ENCODE measurements around the gene SERPINA1. TPM values are rescaled to one million over a fixed set of nuclear protein-coding genes. Genes with fewer than 3 reads are reported as not detected.

SERPINA1 gene
- total and polyA plus RNA-seq, 2 donors (not counting 1 experiment from before 2014, with no cell fraction given), result 0.69 to 6.8 TPM

DNA sequence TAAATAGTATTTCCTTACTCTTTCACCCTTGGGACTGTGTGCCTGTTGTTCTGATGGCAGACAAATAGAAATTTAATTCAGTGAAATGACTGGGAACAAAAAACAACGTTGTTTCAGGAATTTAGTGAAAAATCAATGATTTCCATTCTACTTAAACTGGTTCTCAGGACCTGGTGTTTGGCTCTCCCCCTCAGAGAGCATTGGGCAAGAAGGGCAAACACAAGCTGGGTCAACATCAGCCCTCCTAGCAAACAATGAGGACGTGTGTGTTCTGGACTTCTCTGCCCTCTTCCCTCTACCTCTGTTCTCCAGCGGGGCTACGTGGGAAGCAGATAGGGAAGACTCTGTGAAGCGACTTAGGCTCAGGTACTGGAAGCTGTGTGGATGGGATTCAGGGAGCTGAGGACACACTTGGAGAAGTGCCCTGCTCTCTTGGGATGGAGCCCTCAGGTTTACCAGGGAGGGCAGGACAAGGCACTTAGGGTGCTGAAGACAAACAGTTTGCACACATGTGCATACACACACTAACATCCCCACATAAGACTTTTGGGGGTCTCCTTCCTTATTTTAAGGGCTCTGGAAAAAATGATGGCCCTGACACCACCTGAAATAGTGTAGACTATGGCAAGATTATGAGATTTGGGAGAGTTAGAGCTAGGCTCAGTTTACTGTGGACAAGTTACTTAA is 7.6 kb upstream of the SERPINA1 start:
- H3K79me2 ChIP-seq (ENCODE audit: control insufficient read depth, insufficient read depth, low read length), result no peaks in the 10 kb centered on the region
- TF ChIP-seq EZH2 (IDR thresholded peaks at IDR 0.05; ENCODE audit: borderline replicate concordance, insufficient read depth, low read depth, low read length, poor library complexity, severe bottlenecking), result no peak
- TF ChIP-seq, protein P1, sequence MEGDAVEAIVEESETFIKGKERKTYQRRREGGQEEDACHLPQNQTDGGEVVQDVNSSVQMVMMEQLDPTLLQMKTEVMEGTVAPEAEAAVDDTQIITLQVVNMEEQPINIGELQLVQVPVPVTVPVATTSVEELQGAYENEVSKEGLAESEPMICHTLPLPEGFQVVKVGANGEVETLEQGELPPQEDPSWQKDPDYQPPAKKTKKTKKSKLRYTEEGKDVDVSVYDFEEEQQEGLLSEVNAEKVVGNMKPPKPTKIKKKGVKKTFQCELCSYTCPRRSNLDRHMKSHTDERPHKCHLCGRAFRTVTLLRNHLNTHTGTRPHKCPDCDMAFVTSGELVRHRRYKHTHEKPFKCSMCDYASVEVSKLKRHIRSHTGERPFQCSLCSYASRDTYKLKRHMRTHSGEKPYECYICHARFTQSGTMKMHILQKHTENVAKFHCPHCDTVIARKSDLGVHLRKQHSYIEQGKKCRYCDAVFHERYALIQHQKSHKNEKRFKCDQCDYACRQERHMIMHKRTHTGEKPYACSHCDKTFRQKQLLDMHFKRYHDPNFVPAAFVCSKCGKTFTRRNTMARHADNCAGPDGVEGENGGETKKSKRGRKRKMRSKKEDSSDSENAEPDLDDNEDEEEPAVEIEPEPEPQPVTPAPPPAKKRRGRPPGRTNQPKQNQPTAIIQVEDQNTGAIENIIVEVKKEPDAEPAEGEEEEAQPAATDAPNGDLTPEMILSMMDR (IDR thresholded peaks at IDR 0.05), result no peak
- H3K9ac ChIP-seq (ENCODE audit: low read length), result no peak overlapping the region
- ChIA-PET CTCF (no interaction called here), POLR2A (no interaction called here)
- H3K4me2 ChIP-seq (replicated peaks; ENCODE audit: low read depth, low read length, poor library complexity, severe bottlenecking), result no peak overlapping the region
- H3K9me3 ChIP-seq (ENCODE audit: control extremely low read depth in 1 of 3, control insufficient read depth in 2 of 3, insufficient read depth in 1 of 3, low read length in 2 of 3), result peaks cover 0 to 3% (median 0%) of the 10 kb centered on the region in 3 donors
- H3K4me1 Mint-ChIP-seq, result no peaks in the 10 kb centered on the region
- 81% methylated on average over 3 of the region's 5 CpGs for WGBS (ENCODE audit: insufficient coverage)
- H3K27ac ChIP-seq (ENCODE audit: low read length in 2 of 2), result no peak overlapping the region
- H2AFZ ChIP-seq (ENCODE audit: insufficient read depth, low read depth, low read length, poor library complexity, severe bottlenecking), result no peak overlapping the region
- H3K4me3 Mint-ChIP-seq, result no peak overlapping the region
- intact Hi-C loops (cut with micrococcal nuclease), result no loop called here
- ATAC-seq (ENCODE audit: low read depth) (no peak), DNase-seq (no peak)
- H3K4me1 ChIP-seq (ENCODE audit: control insufficient read depth in 2 of 2, insufficient read depth in 2 of 2, low read length in 2 of 2), result no peaks in the 10 kb centered on the region
- peaks cover 0 to 3% (median 0%) of the 10 kb centered on the region in 4 experiments for H3K27me3 ChIP-seq (replicated peaks in 1 of 4; ENCODE audit: control extremely low read depth in 1 of 4, control insufficient read depth in 3 of 4, insufficient read depth in 4 of 4, low read length in 3 of 4)
- H3K27me3 Mint-ChIP-seq, result peaks cover 14% of the 10 kb centered on the region
- no peak overlapping the region for H3K4me3 ChIP-seq (ENCODE audit: control extremely low read depth in 1 of 5, extremely low read depth in 1 of 5, insufficient read depth in 1 of 5, low read depth in 2 of 5, low read length in 4 of 5)
- H3K36me3 ChIP-seq (replicated peaks in 1 of 2; ENCODE audit: control extremely low read depth in 1 of 2, control insufficient read depth in 1 of 2, extremely low read depth in 1 of 2, insufficient read depth in 2 of 2, low read length in 1 of 2), result no peaks in the 10 kb centered on the region
- no peaks in the 10 kb centered on the region for H4K20me1 ChIP-seq (ENCODE audit: control insufficient read depth, insufficient read depth, low read length, poor library complexity, severe bottlenecking)
- no peaks in the 10 kb centered on the region for H3K9me3 Mint-ChIP-seq (ENCODE audit: insufficient read depth)
- H3K27ac Mint-ChIP-seq, result no peak overlapping the region

DNA sequence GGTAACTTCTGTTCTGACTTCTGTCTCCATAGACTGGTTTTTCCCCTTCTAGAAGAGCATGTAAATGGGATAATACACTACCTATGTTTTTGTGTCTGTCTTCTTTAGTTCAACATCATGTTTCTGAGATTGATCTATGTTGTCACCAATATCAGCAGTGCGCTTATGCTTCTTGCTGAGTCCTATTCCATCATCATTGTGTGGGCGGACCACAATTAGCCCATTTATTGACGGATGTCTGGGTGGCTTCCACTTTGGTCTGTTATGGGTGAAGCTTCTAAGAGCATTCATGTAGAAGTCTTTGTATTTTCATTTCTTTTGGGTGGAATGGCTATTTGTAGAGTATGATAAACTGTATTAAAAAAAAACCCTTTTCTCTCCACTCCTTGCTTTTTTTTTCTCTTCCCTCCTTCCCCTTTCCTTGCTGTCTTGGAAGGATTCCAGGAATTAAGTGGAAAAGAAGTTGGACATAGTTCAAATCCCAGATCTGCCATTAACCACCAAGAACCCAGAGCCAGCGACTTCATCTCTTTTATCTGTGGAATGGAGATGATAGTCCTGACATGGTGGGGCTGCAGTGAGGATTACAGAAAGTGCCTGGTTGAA is 7.0 kb upstream of the SERPINA1 start:
- Mint-ChIP-seq H3K4me3 (no peak overlapping the region), H3K27ac (no peak overlapping the region), H3K9me3 (ENCODE audit: insufficient read depth) (no peaks in the 10 kb centered on the region), H3K4me1 (no peaks in the 10 kb centered on the region), H3K27me3 (peaks cover 14% of the 10 kb centered on the region)
- H3K4me3 ChIP-seq (ENCODE audit: control extremely low read depth in 1 of 5, extremely low read depth in 1 of 5, insufficient read depth in 1 of 5, low read depth in 2 of 5, low read length in 4 of 5), result no peak overlapping the region
- ChIA-PET POLR2A (no interaction called here), CTCF (no interaction called here)
- H3K27ac ChIP-seq (ENCODE audit: low read length in 2 of 2), result no peak overlapping the region
- H3K4me2 ChIP-seq (replicated peaks; ENCODE audit: low read depth, low read length, poor library complexity, severe bottlenecking), result no peak overlapping the region
- no peaks in the 10 kb centered on the region for H4K20me1 ChIP-seq (ENCODE audit: control insufficient read depth, insufficient read depth, low read length, poor library complexity, severe bottlenecking)
- H3K36me3 ChIP-seq (replicated peaks in 1 of 2; ENCODE audit: control extremely low read depth in 1 of 2, control insufficient read depth in 1 of 2, extremely low read depth in 1 of 2, insufficient read depth in 2 of 2, low read length in 1 of 2), result no peaks in the 10 kb centered on the region
- WGBS (ENCODE audit: insufficient coverage), result 100% methylated on average over 3 of the region's 4 CpGs
- no peaks in the 10 kb centered on the region for H3K79me2 ChIP-seq (ENCODE audit: control insufficient read depth, insufficient read depth, low read length)
- no peak for DNase-seq
- peaks cover 0 to 5% (median 0%) of the 10 kb centered on the region in 3 donors for H3K9me3 ChIP-seq (ENCODE audit: control extremely low read depth in 1 of 3, control insufficient read depth in 2 of 3, insufficient read depth in 1 of 3, low read length in 2 of 3)
- no peak for ATAC-seq (ENCODE audit: low read depth)
- peaks cover 0 to 3% (median 0%) of the 10 kb centered on the region in 4 experiments for H3K27me3 ChIP-seq (replicated peaks in 1 of 4; ENCODE audit: control extremely low read depth in 1 of 4, control insufficient read depth in 3 of 4, insufficient read depth in 4 of 4, low read length in 3 of 4)
- intact Hi-C loops (cut with micrococcal nuclease), result no loop called here
- H3K4me1 ChIP-seq (ENCODE audit: control insufficient read depth in 2 of 2, insufficient read depth in 2 of 2, low read length in 2 of 2), result no peaks in the 10 kb centered on the region
- no peak overlapping the region for H2AFZ ChIP-seq (ENCODE audit: insufficient read depth, low read depth, low read length, poor library complexity, severe bottlenecking)
- H3K9ac ChIP-seq (ENCODE audit: low read length), result no peak overlapping the region
- no peak for TF ChIP-seq EZH2 (IDR thresholded peaks at IDR 0.05; ENCODE audit: borderline replicate concordance, insufficient read depth, low read depth, low read length, poor library complexity, severe bottlenecking)
- TF ChIP-seq, protein P1 (IDR thresholded peaks at IDR 0.05), result no peak

Measured in B cell (primary cell).